ENCODE measurements around the gene ATXN1. TPM values are rescaled to one million over a fixed set of nuclear protein-coding genes. Genes with fewer than 3 reads are reported as not detected.
A peak's percentile ranks its signal among the peaks of the same experiment; 100 is the strongest.

Gene ATXN1
- total RNA-seq, 1 experiment from 2014 or later = 27.0 TPM

DNA sequence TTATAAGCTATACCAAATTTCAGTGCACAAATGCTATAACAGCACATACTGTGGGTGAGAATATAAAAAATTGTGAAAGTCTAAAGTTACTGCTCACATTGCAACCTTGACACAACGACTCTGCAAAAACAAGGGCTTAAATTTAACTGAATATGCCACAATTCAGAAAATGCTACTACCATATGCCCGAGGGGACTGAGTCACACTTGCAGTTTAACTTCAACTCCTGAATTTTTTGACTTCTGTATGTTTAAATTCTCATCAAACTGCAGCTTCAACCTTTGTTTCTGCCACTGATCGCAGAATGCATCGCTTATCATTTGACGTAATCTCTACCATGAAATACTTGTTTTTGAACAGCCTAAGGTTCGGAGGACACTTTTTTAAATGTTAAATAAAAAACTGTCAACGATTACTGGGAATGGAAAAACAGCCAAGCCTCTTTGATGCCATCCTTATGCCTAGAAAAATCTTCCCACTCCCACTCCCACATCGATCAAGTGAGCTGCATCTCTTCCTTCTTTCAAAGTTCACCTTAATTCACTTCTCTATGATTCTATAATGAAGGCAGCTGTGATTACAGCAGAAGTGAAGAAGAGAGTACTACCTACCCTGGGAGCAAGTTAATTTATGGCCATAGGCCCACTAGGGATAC is 136.5 kb downstream of the ATXN1 start:
- ChIA-PET CTCF (interaction anchor here (0.6 kb wide), 1 partner anchor 56 kb away, joined by 3 read pairs; no protein-coding TSS in a partner anchor), POLR2A (ENCODE audit: unreplicated experiment) (no interaction called here)
- H3K27ac ChIP-seq (ENCODE audit: low read length) = no peak overlapping the region
- no peak for DNase-seq
- H2AFZ ChIP-seq (ENCODE audit: low read length) = no peak overlapping the region
- no peaks in the 10 kb centered on the region for H4K20me1 ChIP-seq (ENCODE audit: low read length)
- peaks cover 25% of the 10 kb centered on the region for H3K4me1 ChIP-seq (ENCODE audit: insufficient read depth, low read length)
- no TSS peak for BruUV-seq (replicated peaks)
- H3K36me3 ChIP-seq (ENCODE audit: low read depth, low read length) = no peaks in the 10 kb centered on the region
- no peaks in the 10 kb centered on the region for H3F3A ChIP-seq (ENCODE audit: low read length, unreplicated experiment)
- no peaks in the 10 kb centered on the region for H3K9me3 ChIP-seq (ENCODE audit: low read length)
- no peaks in the 10 kb centered on the region for H3K9me2 ChIP-seq (replicated peaks; ENCODE audit: low read length)
- no peak overlapping the region for H3K9ac ChIP-seq (ENCODE audit: low read length)
- ATAC-seq = no peak
- no peaks in the 10 kb centered on the region for H3K79me2 ChIP-seq (ENCODE audit: low read length)
- TF ChIP-seq, protein P1, sequence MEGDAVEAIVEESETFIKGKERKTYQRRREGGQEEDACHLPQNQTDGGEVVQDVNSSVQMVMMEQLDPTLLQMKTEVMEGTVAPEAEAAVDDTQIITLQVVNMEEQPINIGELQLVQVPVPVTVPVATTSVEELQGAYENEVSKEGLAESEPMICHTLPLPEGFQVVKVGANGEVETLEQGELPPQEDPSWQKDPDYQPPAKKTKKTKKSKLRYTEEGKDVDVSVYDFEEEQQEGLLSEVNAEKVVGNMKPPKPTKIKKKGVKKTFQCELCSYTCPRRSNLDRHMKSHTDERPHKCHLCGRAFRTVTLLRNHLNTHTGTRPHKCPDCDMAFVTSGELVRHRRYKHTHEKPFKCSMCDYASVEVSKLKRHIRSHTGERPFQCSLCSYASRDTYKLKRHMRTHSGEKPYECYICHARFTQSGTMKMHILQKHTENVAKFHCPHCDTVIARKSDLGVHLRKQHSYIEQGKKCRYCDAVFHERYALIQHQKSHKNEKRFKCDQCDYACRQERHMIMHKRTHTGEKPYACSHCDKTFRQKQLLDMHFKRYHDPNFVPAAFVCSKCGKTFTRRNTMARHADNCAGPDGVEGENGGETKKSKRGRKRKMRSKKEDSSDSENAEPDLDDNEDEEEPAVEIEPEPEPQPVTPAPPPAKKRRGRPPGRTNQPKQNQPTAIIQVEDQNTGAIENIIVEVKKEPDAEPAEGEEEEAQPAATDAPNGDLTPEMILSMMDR (conservative IDR thresholded peaks at IDR 0.05; ENCODE audit: low read depth, low read length) = no peak
- TF ChIP-seq EZH2phosphoT487 (IDR thresholded peaks at IDR 0.05; ENCODE audit: borderline replicate concordance, low read length) (no peak), EZH2 (IDR thresholded peaks at IDR 0.05; ENCODE audit: low read length, unreplicated experiment) (no peak)
- no peak overlapping the region for H3K4me3 ChIP-seq (ENCODE audit: low read length)
- intact Hi-C loops (cut with micrococcal nuclease) = no loop called here
- H3K4me2 ChIP-seq (ENCODE audit: low read length) = no peak overlapping the region
- H3K27me3 ChIP-seq (ENCODE audit: low read length) = no peaks in the 10 kb centered on the region

DNA sequence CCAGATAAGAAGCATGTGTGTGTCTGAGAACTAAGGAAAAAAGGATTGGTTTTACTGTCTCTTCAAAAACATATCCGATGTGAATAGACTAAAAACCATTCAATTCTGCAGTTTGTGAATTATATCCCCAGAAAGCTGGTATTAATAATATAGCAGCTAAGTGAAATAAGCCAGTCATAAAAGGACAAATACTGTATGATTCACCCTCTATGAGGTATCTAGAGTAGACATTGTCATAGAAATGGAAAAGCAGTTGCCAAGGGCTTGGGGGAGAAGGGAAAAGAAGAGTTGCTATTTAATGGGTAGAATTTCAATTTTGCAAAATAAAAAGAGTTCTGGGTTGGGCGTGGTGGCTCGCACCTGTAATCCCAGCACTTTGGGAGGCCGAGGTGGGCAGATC is 137.5 kb downstream of the ATXN1 start:
- H3K27me3 ChIP-seq (ENCODE audit: low read length) = no peaks in the 10 kb centered on the region
- intact Hi-C loops (cut with micrococcal nuclease) = no loop called here
- no peaks in the 10 kb centered on the region for H3F3A ChIP-seq (ENCODE audit: low read length, unreplicated experiment)
- ATAC-seq = 0 out of 2 replicates have a peak, but pooled peaks have one; percentile 35
- no peaks in the 10 kb centered on the region for H3K9me3 ChIP-seq (ENCODE audit: low read length)
- no peak overlapping the region for H3K4me2 ChIP-seq (ENCODE audit: low read length)
- H4K20me1 ChIP-seq (ENCODE audit: low read length) = no peaks in the 10 kb centered on the region
- peak; percentile 30 for DNase-seq
- peaks cover 25% of the 10 kb centered on the region for H3K4me1 ChIP-seq (ENCODE audit: insufficient read depth, low read length)
- ChIA-PET POLR2A (ENCODE audit: unreplicated experiment) (no interaction called here), CTCF (no interaction called here)
- H3K9ac ChIP-seq (ENCODE audit: low read length) = no peak overlapping the region
- H3K9me2 ChIP-seq (replicated peaks; ENCODE audit: low read length) = no peaks in the 10 kb centered on the region
- H2AFZ ChIP-seq (ENCODE audit: low read length) = no peak overlapping the region
- H3K4me3 ChIP-seq (ENCODE audit: low read length) = no peak overlapping the region
- TF ChIP-seq EZH2phosphoT487 (IDR thresholded peaks at IDR 0.05; ENCODE audit: borderline replicate concordance, low read length) = no peak
- TF ChIP-seq, protein P1 (conservative IDR thresholded peaks at IDR 0.05; ENCODE audit: low read depth, low read length) = no peak
- TF ChIP-seq EZH2 (IDR thresholded peaks at IDR 0.05; ENCODE audit: low read length, unreplicated experiment) = no peak
- BruUV-seq (replicated peaks) = no TSS peak
- H3K27ac ChIP-seq (ENCODE audit: low read length) = no peak overlapping the region
- no peaks in the 10 kb centered on the region for H3K79me2 ChIP-seq (ENCODE audit: low read length)
- no peaks in the 10 kb centered on the region for H3K36me3 ChIP-seq (ENCODE audit: low read depth, low read length)

DNA sequence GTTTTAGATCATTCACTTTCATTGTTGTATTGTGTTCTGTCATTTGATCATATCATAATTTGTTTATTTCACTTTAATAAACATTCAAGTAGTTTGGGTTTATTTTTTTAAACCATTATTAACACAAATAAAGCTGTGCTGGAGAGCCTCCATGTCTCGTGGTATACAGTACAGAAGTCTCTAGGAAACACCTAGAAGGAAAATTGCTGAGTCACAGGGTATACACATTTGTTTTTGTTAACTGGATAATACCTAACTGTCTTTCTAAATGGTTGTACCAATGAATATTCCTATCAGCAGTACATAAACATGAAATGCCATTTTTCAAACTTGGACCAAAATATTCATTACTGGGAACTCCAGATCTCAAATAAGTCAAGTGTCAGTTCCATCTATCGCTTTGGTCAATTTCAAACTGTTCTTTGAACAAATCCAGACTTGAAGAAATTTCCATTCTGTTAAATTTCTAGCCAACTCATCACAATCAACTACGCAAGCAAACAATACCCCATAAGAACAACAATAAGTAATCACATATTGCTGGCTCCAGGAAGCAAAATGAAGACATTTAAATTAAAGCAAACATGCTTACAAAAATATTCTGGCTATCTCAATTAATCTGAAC is 138.1 kb downstream of the ATXN1 start:
- no peaks in the 10 kb centered on the region for H3K9me2 ChIP-seq (replicated peaks; ENCODE audit: low read length)
- H3K9ac ChIP-seq (ENCODE audit: low read length) = no peak overlapping the region
- TF ChIP-seq, protein P1 (conservative IDR thresholded peaks at IDR 0.05; ENCODE audit: low read depth, low read length) = no peak
- TF ChIP-seq EZH2phosphoT487 (IDR thresholded peaks at IDR 0.05; ENCODE audit: borderline replicate concordance, low read length) = no peak
- TF ChIP-seq EZH2 (IDR thresholded peaks at IDR 0.05; ENCODE audit: low read length, unreplicated experiment) = no peak
- H3K9me3 ChIP-seq (ENCODE audit: low read length) = no peaks in the 10 kb centered on the region
- H3K27ac ChIP-seq (ENCODE audit: low read length) = no peak overlapping the region
- DNase-seq = no peak
- H3K27me3 ChIP-seq (ENCODE audit: low read length) = no peaks in the 10 kb centered on the region
- H4K20me1 ChIP-seq (ENCODE audit: low read length) = no peaks in the 10 kb centered on the region
- H3K4me1 ChIP-seq (ENCODE audit: insufficient read depth, low read length) = peaks cover 25% of the 10 kb centered on the region
- no peak overlapping the region for H3K4me2 ChIP-seq (ENCODE audit: low read length)
- no peaks in the 10 kb centered on the region for H3K79me2 ChIP-seq (ENCODE audit: low read length)
- ATAC-seq = no peak
- no TSS peak for BruUV-seq (replicated peaks)
- intact Hi-C loops (cut with micrococcal nuclease) = no loop called here
- no peaks in the 10 kb centered on the region for H3F3A ChIP-seq (ENCODE audit: low read length, unreplicated experiment)
- ChIA-PET CTCF (interaction anchor here (0.6 kb wide), 1 partner anchor 141 kb away, joined by 3 read pairs; no protein-coding TSS in a partner anchor), POLR2A (ENCODE audit: unreplicated experiment) (no interaction called here)
- H3K36me3 ChIP-seq (ENCODE audit: low read depth, low read length) = no peaks in the 10 kb centered on the region
- H2AFZ ChIP-seq (ENCODE audit: low read length) = no peak overlapping the region
- no peak overlapping the region for H3K4me3 ChIP-seq (ENCODE audit: low read length)

Measured in PC-3 (cell line).